HL-60 (cell line): ENCODE measurements around the gene CPLX1.

ENCODE experiments used
- DNase-seq, 2 experiments: peaks; one replicate each; pipeline ENCODE4 v3.0.0-alpha.2; 2010 to 2020; ENCODE audit warnings: low read depth in 1 of 2, low spot score in 1 of 2
- H3K27ac ChIP-seq: fragments of 250-450 bp; sonication (Bioruptor Pico); replicated peaks from 2 replicates; pipeline ENCODE4 v1.5.1; 2020; ENCODE audit warnings: mild to moderate bottlenecking, moderate library complexity
- H3K27me3 ChIP-seq: fragments of 250-450 bp; sonication (Bioruptor Pico); 2 replicates; pipeline ENCODE4 v1.5.1; 2021; ENCODE audit warnings: mild to moderate bottlenecking, moderate library complexity; ENCODE audit not compliant: insufficient read depth, poor library complexity, severe bottlenecking
- H3K4me3 ChIP-seq: replicated peaks from 2 replicates; pipeline ENCODE4 v1.5.1; 2011; ENCODE audit warnings: mild to moderate bottlenecking, control low read depth, low read length; ENCODE audit not compliant: insufficient read depth
- GABPA ChIP-seq: IDR thresholded peaks from 2 replicates; pipeline ENCODE4 v1.6.1; 2012; ENCODE audit warnings: low read depth
- POLR2AphosphoS5 ChIP-seq: IDR thresholded peaks from 2 replicates; pipeline ENCODE4 v1.6.1; 2012; ENCODE audit warnings: low read depth
- SPI1 ChIP-seq: IDR thresholded peaks from 2 replicates; pipeline ENCODE4 v1.6.1; 2012; ENCODE audit warnings: low read depth, mild to moderate bottlenecking, borderline replicate concordance
- TF ChIP-seq, protein P1 (sequence below): IDR thresholded peaks from one replicate; pipeline ENCODE4 v1.5.1; 2011; ENCODE audit warnings: low read length, control low read depth, inconsistent platforms; ENCODE audit not compliant: insufficient read depth
- TF ChIP-seq, protein P2 (sequence below): IDR thresholded peaks from 2 replicates; pipeline ENCODE4 v1.6.1; 2012; ENCODE audit warnings: low read depth; ENCODE audit not compliant: insufficient replicate concordance

CPLX1 gene

GRCh38 chr4:851701-852430, 25.9 kb upstream of the CPLX1 start:
- TF ChIP-seq, protein P1, sequence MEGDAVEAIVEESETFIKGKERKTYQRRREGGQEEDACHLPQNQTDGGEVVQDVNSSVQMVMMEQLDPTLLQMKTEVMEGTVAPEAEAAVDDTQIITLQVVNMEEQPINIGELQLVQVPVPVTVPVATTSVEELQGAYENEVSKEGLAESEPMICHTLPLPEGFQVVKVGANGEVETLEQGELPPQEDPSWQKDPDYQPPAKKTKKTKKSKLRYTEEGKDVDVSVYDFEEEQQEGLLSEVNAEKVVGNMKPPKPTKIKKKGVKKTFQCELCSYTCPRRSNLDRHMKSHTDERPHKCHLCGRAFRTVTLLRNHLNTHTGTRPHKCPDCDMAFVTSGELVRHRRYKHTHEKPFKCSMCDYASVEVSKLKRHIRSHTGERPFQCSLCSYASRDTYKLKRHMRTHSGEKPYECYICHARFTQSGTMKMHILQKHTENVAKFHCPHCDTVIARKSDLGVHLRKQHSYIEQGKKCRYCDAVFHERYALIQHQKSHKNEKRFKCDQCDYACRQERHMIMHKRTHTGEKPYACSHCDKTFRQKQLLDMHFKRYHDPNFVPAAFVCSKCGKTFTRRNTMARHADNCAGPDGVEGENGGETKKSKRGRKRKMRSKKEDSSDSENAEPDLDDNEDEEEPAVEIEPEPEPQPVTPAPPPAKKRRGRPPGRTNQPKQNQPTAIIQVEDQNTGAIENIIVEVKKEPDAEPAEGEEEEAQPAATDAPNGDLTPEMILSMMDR: no peak
- no peak for TF ChIP-seq SPI1
- TF ChIP-seq POLR2AphosphoS5: no peak
- TF ChIP-seq GABPA: no peak
- TF ChIP-seq, protein P2, sequence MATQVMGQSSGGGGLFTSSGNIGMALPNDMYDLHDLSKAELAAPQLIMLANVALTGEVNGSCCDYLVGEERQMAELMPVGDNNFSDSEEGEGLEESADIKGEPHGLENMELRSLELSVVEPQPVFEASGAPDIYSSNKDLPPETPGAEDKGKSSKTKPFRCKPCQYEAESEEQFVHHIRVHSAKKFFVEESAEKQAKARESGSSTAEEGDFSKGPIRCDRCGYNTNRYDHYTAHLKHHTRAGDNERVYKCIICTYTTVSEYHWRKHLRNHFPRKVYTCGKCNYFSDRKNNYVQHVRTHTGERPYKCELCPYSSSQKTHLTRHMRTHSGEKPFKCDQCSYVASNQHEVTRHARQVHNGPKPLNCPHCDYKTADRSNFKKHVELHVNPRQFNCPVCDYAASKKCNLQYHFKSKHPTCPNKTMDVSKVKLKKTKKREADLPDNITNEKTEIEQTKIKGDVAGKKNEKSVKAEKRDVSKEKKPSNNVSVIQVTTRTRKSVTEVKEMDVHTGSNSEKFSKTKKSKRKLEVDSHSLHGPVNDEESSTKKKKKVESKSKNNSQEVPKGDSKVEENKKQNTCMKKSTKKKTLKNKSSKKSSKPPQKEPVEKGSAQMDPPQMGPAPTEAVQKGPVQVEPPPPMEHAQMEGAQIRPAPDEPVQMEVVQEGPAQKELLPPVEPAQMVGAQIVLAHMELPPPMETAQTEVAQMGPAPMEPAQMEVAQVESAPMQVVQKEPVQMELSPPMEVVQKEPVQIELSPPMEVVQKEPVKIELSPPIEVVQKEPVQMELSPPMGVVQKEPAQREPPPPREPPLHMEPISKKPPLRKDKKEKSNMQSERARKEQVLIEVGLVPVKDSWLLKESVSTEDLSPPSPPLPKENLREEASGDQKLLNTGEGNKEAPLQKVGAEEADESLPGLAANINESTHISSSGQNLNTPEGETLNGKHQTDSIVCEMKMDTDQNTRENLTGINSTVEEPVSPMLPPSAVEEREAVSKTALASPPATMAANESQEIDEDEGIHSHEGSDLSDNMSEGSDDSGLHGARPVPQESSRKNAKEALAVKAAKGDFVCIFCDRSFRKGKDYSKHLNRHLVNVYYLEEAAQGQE: no peak
- Histone ChIP-seq H3K27ac (no peak overlapping the region), H3K27me3 (no peaks in the 10 kb centered on the region), H3K4me3 (no peak overlapping the region)
- DNase-seq: no peak

- DNase-seq: no peak
- no peak overlapping the region for H3K4me3 ChIP-seq
- H3K27me3 ChIP-seq: no peaks in the 10 kb centered on the region
- H3K27ac ChIP-seq: no peak overlapping the region
- TF ChIP-seq, protein P1: no peak
- TF ChIP-seq GABPA (no peak), POLR2AphosphoS5 (no peak), SPI1 (no peak)
- TF ChIP-seq, protein P2: no peak
These were observed 24.5 kb upstream of the CPLX1 start for GRCh38 chr4:850323-850945.

DNA sequence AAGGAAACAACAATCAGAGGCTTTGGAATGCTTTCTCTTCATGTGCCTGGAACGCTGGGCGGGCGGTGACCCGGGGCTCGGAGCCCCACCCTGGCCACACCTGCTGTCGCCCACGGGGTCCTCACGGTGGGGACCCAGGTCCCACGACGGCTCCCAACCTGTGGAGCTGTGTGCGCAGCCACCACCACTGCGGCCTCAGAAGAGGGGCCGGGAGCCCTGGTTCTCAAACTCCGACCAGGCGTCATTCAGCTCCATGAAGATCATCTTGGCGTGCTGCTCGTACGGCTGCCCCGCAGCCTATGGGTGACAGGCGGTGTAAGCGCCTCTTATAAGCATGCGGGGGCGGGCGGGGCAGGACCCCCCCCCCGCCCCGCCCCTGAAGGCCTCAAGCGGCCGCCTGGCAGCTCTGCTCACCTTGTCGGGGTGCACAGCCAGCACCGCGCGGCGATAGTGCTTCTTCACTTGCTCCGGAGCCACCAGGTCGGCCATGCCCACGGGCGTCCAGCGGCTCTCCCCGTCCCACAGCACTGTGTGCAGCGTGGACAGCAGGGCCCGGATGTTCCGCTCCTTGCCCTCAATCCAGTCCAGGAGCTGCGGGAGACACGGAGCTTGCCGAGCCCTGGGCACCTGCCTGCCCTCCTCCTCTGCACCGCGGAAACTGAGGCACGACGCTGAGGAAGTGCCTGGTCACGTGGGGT, 23.7 kb upstream of the CPLX1 start:
- no peak for DNase-seq
- no peak overlapping the region for H3K4me3 ChIP-seq
- no peak overlapping the region for H3K27ac ChIP-seq
- TF ChIP-seq SPI1: no peak
- TF ChIP-seq, protein P2: no peak
- no peak for TF ChIP-seq GABPA
- TF ChIP-seq, protein P1: no peak
- TF ChIP-seq POLR2AphosphoS5: no peak
- H3K27me3 ChIP-seq: no peaks in the 10 kb centered on the region
